K562 (cell line): ENCODE measurements around the gene SCN1B. TPM values are rescaled to one million over a fixed set of nuclear protein-coding genes. Genes with fewer than 3 reads are reported as not detected.
A peak's percentile ranks its signal among the peaks of the same experiment; 100 is the strongest.

Experiments
- ARID2 ChIP-seq: fragments of 450-650 bp; IDR thresholded peaks from 2 replicates; pipeline ENCODE4 v1.6.1; 2017; ENCODE audit warnings: antibody characterized with exemption, mild to moderate bottlenecking
- ELF1 ChIP-seq: fragments of 200-800 bp; sonication (Bioruptor generic); IDR thresholded peaks from 2 replicates; pipeline ENCODE4 v1.6.1; 2016; ENCODE audit warnings: missing genetic modification characterization, missing compliant biosample characterization
- ESRRB ChIP-seq: fragments of 250-450 bp; sonication (Bioruptor Pico); IDR thresholded peaks from 2 replicates; pipeline ENCODE4 v1.5.0; 2020; ENCODE audit warnings: mild to moderate bottlenecking, moderate library complexity, borderline replicate concordance
- FOXK2 ChIP-seq, 2 experiments: fragments of 450-650 bp; IDR thresholded peaks in 1 of 2; conservative IDR thresholded peaks in 1 of 2; 2 replicates each; pipeline ENCODE4 v1.6.1; 2016; ENCODE audit warnings: low read depth in 2 of 2, mild to moderate bottlenecking in 1 of 2
- GABPB2 ChIP-seq: fragments of 250-450 bp; sonication (Bioruptor Pico); conservative IDR thresholded peaks from 2 replicates; pipeline ENCODE4 v1.5.1; 2021; ENCODE audit warnings: mild to moderate bottlenecking
- MAX ChIP-seq: sonication (generic); formaldehyde crosslinking; IDR thresholded peaks from 2 replicates; pipeline ENCODE4 v1.9.0; 2022; ENCODE audit warnings: mild to moderate bottlenecking, missing genetic modification reagents
- NBN ChIP-seq: fragments of 450-650 bp; IDR thresholded peaks from 2 replicates; pipeline ENCODE4 v1.6.1; 2016; ENCODE audit warnings: low read depth, mild to moderate bottlenecking
- RERE ChIP-seq: sonication (generic); formaldehyde crosslinking; IDR thresholded peaks from 2 replicates; pipeline ENCODE4 v1.8.0; 2023; ENCODE audit warnings: missing genetic modification reagents, mild to moderate bottlenecking, borderline replicate concordance
- SIN3B ChIP-seq: fragments of 450-650 bp; IDR thresholded peaks from 2 replicates; pipeline ENCODE4 v1.6.1; 2017; ENCODE audit warnings: low read depth, mild to moderate bottlenecking, moderate library complexity
- USF2 ChIP-seq: sonication (generic); formaldehyde crosslinking; IDR thresholded peaks from 2 replicates; pipeline ENCODE4 v1.5.0; 2020; ENCODE audit warnings: missing genetic modification reagents
- ZBTB17 ChIP-seq: fragments of 450-650 bp; formaldehyde crosslinking; IDR thresholded peaks from 2 replicates; pipeline ENCODE4 v1.4.0; 2020; ENCODE audit warnings: mild to moderate bottlenecking
- ZNF274 ChIP-seq: IDR thresholded peaks from 2 replicates; pipeline ENCODE4 v1.6.1; 2011; ENCODE audit warnings: low read depth, mild to moderate bottlenecking, low read length, moderate library complexity, borderline replicate concordance
- ZSCAN32 ChIP-seq: fragments of 450-650 bp; formaldehyde crosslinking; IDR thresholded peaks from 2 replicates; pipeline ENCODE4 v1.4.0; 2020; ENCODE audit warnings: mild to moderate bottlenecking, moderate library complexity
- polyA plus RNA-seq, 8 experiments: library from polyadenylated mRNA; depleted of rRNA in 4 of 8; stranded (reverse) in 5 of 8; unstranded in 3 of 8; fragments of >200 nt; fragmentation: Nextera tagmentation in 2 of 8; fragmentation: Illumina TruSeq in 1 of 8; extraction: Ambion mirVana in 2 of 8; extraction: Trizol in 1 of 8; gene quantifications; 2 replicates each; pipeline versions ENCODE4 v1.2.1 to v1.2.3, GENCODE V29; 2011 to 2014; ENCODE audit warnings: inconsistent platforms in 1 of 8, missing spikeins in 1 of 8
- total RNA-seq, 7 experiments: library from RNA; depleted of rRNA in 6 of 7; stranded (reverse); fragments of >200 nt in 6 of 7; fragmentation: Illumina TruSeq in 2 of 7; extraction: Trizol in 2 of 7; gene quantifications; 2 replicates each; pipeline versions ENCODE4 v1.2.1 to v1.2.3, GENCODE V29; 2011 to 2021; ENCODE audit warnings: low replicate concordance in 1 of 7

The SCN1B gene
- total and polyA plus RNA-seq, 9 of the 15 experiments (the other 6 are each of a cell fraction or from before 2014, with no cell fraction given), result 0.03 to 2.5 (median 0.91) TPM

GRCh38 chr19:35040826-35041547 is 10.7 kb downstream of the SCN1B start (continued):
- TF ChIP-seq MAX (peak; percentile 67), USF2 (CRISPR knock-in tag) (peak; percentile 64), ARID2 (no peak), ESRRB (CRISPR knock-in tag) (no peak), ZBTB17 (CRISPR knock-in tag) (0 out of 2 replicates have a peak, but pooled peaks have one; percentile 53), ZNF274 (no peak), NBN (peak; percentile 55; the same call in 1 of the 2 replicates), GABPB2 (CRISPR knock-in tag) (no peak), ELF1 (peak; percentile 42; the same call in 1 of the 2 replicates), ZSCAN32 (CRISPR knock-in tag) (no peak), FOXK2 (conservative IDR thresholded peaks at IDR 0.05 in 1 of 2, IDR thresholded peaks at IDR 0.05 in 1 of 2; ENCODE audit: low read depth in 2 of 2) (peak; percentile 93), SIN3B (no peak), RERE (CRISPR knock-in tag) (0 out of 2 replicates have a peak, but pooled peaks have one; percentile 64)
